ENCODE measurements around the gene EXOSC5.

The EXOSC5 gene

DNA sequence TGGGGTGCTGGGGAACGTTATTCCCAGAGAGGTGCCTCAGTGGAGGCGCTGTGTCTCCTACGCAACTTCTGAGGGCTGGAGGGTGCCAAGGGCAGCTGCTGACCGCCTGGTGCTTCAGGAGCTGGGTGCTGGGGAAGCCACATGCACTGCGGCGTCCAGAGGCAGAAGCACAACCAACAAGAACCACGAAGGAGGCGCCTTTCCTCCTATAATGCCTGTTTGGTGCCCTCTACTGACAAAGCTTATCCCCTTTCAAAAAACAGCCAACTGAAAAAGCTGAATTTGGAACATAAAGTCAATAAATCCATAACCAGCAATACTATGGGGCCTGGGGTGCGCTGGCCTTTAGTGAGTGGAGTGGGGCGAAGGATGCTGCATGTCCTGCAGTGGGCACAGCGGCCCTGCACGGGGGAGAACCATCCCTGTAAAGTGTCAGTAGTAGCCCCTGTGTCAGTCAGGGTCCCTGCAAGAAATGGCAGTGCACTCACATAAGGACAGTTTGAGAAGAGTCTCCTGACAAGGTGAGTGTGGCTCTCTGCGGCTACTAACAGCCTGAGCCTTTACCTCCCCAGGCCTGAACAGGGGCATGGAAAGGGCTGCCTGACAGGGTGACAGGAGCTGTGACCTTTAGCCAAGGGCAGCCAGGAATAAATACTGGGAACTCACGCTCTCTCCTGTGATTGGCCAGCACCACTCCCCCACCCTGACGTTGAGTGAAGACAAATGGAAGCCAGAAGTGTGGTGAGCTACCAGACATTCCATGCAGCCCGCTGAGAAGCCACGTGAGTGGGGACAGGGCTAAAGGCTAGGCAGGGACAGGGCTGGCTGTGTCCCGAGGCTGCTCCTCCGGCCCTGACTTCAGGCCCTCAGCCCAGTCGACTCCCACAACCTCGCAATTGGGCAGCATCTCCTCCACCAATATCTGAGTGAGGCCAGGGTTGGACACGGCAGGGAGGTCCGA lies 34.5 kb upstream of the EXOSC5 start:
- DNase-seq (ENCODE audit: low read depth, low spot score) = peak; percentile 14
- H3K4me3 ChIP-seq (ENCODE audit: low read depth, low read length) = no peak overlapping the region
- TF ChIP-seq, protein P1, sequence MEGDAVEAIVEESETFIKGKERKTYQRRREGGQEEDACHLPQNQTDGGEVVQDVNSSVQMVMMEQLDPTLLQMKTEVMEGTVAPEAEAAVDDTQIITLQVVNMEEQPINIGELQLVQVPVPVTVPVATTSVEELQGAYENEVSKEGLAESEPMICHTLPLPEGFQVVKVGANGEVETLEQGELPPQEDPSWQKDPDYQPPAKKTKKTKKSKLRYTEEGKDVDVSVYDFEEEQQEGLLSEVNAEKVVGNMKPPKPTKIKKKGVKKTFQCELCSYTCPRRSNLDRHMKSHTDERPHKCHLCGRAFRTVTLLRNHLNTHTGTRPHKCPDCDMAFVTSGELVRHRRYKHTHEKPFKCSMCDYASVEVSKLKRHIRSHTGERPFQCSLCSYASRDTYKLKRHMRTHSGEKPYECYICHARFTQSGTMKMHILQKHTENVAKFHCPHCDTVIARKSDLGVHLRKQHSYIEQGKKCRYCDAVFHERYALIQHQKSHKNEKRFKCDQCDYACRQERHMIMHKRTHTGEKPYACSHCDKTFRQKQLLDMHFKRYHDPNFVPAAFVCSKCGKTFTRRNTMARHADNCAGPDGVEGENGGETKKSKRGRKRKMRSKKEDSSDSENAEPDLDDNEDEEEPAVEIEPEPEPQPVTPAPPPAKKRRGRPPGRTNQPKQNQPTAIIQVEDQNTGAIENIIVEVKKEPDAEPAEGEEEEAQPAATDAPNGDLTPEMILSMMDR (IDR thresholded peaks at IDR 0.05; ENCODE audit: low read depth, low read length) = peak; percentile 49
- in situ Hi-C loops (cut with HindIII; ENCODE audit: low sequenced_read_pairs) = no loop called here

DNA sequence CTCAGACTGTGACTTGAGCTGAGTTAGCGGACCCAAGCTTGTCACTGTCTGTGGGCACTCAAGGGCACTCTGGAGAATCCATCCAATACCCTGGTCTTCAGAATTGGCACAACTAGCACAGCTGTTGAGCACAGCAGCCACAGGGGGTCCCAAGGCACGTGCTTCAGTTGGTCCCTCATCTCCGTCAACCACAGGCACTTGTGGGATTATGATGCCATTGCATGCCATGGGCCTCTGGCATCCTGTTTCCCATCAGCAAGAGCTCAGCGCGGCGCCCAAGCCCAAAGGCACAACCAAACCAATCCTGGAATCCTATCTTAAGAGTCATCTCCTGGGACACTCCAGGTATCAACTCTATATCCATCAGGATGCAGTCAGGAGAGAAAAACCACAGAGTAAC lies 33.8 kb upstream of the EXOSC5 start:
- TF ChIP-seq, protein P1 (IDR thresholded peaks at IDR 0.05; ENCODE audit: low read depth, low read length) = no peak
- no peak for DNase-seq (ENCODE audit: low read depth, low spot score)
- in situ Hi-C loops (cut with HindIII; ENCODE audit: low sequenced_read_pairs) = no loop called here
- H3K4me3 ChIP-seq (ENCODE audit: low read depth, low read length) = no peak overlapping the region

DNA sequence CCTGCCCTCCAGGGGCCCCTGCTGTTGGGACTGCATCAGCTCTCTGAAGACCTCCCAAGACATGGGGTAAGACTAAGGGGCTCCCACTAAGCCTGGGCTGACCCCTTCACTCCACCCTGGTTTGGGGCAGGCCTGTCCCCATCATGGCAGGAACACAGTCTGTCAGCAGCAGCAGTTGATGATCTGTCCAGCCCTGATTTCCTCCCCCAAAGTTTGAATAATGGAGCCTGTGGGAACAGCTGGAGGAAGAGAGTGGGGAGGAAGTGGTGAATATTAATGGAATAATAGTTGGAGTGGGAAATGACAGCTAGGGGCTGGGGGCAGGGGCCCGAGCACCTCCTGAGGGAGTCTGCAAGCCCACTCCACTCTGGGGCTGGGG lies 31.3 kb upstream of the EXOSC5 start:
- in situ Hi-C loops (cut with HindIII; ENCODE audit: low sequenced_read_pairs) = no loop called here
- no peak for DNase-seq (ENCODE audit: low read depth, low spot score)
- TF ChIP-seq, protein P1 (IDR thresholded peaks at IDR 0.05; ENCODE audit: low read depth, low read length) = no peak
- no peak overlapping the region for H3K4me3 ChIP-seq (ENCODE audit: low read depth, low read length)

DNA sequence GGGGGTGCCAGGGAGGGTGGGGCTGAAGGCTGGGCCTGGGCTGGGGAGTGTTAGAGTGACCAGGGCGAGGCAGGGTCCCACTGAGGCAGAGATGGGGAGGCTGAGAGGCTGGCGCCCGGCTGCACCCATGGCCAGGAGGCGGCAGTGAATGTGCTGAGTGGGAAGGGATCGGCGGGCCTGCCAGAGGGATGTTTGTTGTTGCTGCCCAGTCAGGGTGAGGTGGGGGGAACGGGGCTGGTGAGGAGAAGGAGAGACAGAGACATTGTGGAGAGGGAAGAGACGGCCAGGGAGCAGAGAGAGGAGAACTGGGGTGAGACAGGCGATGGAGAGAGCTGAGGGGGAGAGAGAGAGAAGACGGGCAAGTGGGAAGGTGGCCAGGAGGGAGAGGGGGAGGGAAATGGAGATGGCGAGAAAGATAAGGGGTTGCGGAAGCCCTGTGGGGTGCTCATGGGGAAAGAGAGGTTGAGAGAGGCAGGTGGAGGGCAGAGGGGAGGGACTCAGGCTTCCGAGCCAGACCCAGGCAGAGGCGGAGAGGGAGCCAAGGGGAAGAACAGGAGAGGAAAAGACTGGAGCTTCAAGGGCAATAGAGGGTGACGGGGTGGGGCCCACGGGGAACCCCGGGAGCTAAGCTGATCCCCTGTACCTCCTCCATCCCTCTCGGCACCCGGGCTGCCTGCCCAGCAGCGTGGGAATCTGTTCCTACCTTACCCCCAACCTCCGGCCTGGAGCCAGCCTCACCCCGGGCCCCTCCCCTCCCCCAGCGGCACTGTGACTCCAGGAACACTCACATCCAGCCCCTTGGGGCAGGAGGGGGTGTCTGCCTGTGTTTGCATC lies 30.7 kb upstream of the EXOSC5 start:
- TF ChIP-seq, protein P1 (IDR thresholded peaks at IDR 0.05; ENCODE audit: low read depth, low read length) = no peak
- in situ Hi-C loops (cut with HindIII; ENCODE audit: low sequenced_read_pairs) = no loop called here
- peak overlapping the region; percentile 20 for H3K4me3 ChIP-seq (ENCODE audit: low read depth, low read length)
- DNase-seq (ENCODE audit: low read depth, low spot score) = no peak

DNA sequence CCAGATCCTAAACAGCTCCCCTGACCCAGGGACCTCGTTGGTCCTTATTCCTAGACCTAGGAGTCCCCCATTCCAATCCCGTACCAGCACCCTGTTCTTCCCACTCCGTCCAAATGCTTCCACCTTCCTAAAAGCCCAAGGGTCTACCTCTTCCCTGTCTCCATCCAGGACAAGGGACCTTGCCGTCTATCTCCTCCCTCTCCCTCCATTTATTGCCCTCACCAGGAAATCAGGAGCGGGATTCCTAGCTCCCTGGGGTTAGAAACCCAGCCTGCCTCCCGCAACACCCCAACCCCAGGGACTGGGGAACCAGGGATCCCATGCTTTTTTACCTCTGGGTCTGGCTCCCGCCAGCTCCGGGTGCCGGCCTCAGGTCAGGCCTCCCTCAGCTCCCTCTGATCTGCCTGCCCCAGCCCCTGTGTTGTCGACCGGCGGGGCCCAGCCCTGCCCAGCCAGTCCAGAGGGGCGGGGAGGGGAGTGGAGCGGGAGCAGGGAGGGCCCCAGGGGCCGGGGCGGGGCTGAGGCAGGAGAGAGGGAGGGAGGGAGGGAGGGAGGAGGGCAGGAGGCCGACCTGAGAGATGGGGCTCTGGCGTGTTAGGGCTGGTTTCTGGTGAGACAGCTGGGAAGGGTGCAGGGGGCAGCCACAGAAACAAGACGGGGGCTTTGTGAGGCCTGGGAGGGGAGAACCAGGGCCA lies 29.9 kb upstream of the EXOSC5 start, which contains the start of gene B3GNT8:
Gene B3GNT8 (minus strand): TSS at position 423 of the 695 bp plus-strand sequence. CDS start 596 bp downstream, outside the sequence.
- peak; percentile 64 for DNase-seq (ENCODE audit: low read depth, low spot score)
- in situ Hi-C loops (cut with HindIII; ENCODE audit: low sequenced_read_pairs) = no loop called here
- H3K4me3 ChIP-seq (ENCODE audit: low read depth, low read length) = peak within 1 kb of the TSS; percentile 40
- TF ChIP-seq, protein P1 (IDR thresholded peaks at IDR 0.05; ENCODE audit: low read depth, low read length) = no peak
